Suprapubic skin (tissue), 4 donors: ENCODE measurements around the gene RUBCNL. TPM values are rescaled to one million over a fixed set of nuclear protein-coding genes. Genes with fewer than 3 reads are reported as not detected.

Source experiments
- DNase-seq, 2 donors: peaks; one replicate each; pipeline ENCODE4 v3.0.0-alpha.2; 2019; ENCODE audit warnings: low spot score in 2 of 2
- H3K27ac ChIP-seq: fragments of 200-600 bp; sonication (generic); one replicate; pipeline ENCODE4 v1.5.1; 2019
- H3K27me3 ChIP-seq: fragments of 200-600 bp; sonication (generic); one replicate; pipeline ENCODE4 v1.5.1; 2019
- H3K36me3 ChIP-seq: fragments of 200-600 bp; sonication (generic); one replicate; pipeline ENCODE4 v1.5.1; 2019
- H3K4me1 ChIP-seq: fragments of 200-600 bp; sonication (generic); one replicate; pipeline ENCODE4 v1.5.1; 2019
- H3K4me3 ChIP-seq: fragments of 200-600 bp; sonication (generic); one replicate; pipeline ENCODE4 v1.5.1; 2019; ENCODE audit warnings: mild to moderate bottlenecking
- H3K9me3 ChIP-seq: fragments of 200-600 bp; sonication (generic); one replicate; pipeline ENCODE4 v1.5.1; 2019
- EP300 ChIP-seq: sonication (generic); formaldehyde crosslinking; IDR thresholded peaks from one replicate; pipeline ENCODE4 v1.6.1; 2017; ENCODE audit warnings: antibody characterized with exemption
- POLR2A ChIP-seq, 2 donors: fragments of 450-650 bp; IDR thresholded peaks; one replicate each; pipeline ENCODE4 v1.6.1; 2017; ENCODE audit warnings: antibody characterized with exemption in 2 of 2, mild to moderate bottlenecking in 2 of 2, moderate library complexity in 2 of 2
- POLR2AphosphoS5 ChIP-seq, 3 donors: sonication (generic); formaldehyde crosslinking; IDR thresholded peaks; one replicate each; pipeline ENCODE4 v1.6.1; 2017; ENCODE audit warnings: antibody characterized with exemption in 3 of 3
- WGBS: methylation state at CpG from one replicate; pipeline ENCODE4 v1.1.5; 2018; 5-methylcytosine and 5-hydroxymethylcytosine counted together
- total RNA-seq, 4 donors: library from RNA; depleted of rRNA; stranded (reverse); fragments of >200 nt; gene quantifications; one replicate each; pipeline ENCODE4 v1.1.0, GENCODE V29; 2016
- TF ChIP-seq, protein P1 (sequence below), 2 donors: fragments of 200-600 bp in 1 of 2; fragments of 450-650 bp in 1 of 2; sonication (generic) in 1 of 2; IDR thresholded peaks; one replicate each; pipeline ENCODE4 v1.5.1; 2016 to 2019; ENCODE audit warnings: antibody characterized with exemption in 2 of 2, mild to moderate bottlenecking in 1 of 2, moderate library complexity in 1 of 2

RUBCNL gene
- total RNA-seq, 4 donors from 2014 or later = 0.57 to 3.9 (median 2.5) TPM

DNA sequence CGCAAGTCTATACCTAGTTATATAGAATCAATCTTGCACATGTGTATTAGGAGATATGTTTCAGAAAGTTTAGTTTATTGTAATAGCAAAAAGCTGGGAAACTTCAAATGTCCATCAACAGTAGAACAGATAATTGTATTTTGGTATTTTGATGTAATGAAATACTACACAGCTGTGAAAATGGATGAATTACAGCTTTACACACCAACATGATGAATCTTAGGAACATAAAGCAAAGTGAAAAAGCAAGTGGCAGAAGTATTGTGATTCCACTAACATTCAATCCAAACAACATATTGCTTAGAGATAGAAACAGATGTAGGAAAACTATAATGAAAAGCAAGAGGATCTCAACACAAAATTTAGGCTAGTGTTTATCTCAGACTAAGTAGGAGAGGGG is 72.5 kb downstream of the RUBCNL start:
- 100% methylated on average over 1 of the region's 1 CpG for WGBS
- Histone ChIP-seq H3K4me3 (no peak overlapping the region), H3K4me1 (no peaks in the 10 kb centered on the region), H3K27me3 (no peaks in the 10 kb centered on the region), H3K36me3 (no peaks in the 10 kb centered on the region), H3K27ac (no peak overlapping the region), H3K9me3 (no peaks in the 10 kb centered on the region)
- TF ChIP-seq, protein P1, sequence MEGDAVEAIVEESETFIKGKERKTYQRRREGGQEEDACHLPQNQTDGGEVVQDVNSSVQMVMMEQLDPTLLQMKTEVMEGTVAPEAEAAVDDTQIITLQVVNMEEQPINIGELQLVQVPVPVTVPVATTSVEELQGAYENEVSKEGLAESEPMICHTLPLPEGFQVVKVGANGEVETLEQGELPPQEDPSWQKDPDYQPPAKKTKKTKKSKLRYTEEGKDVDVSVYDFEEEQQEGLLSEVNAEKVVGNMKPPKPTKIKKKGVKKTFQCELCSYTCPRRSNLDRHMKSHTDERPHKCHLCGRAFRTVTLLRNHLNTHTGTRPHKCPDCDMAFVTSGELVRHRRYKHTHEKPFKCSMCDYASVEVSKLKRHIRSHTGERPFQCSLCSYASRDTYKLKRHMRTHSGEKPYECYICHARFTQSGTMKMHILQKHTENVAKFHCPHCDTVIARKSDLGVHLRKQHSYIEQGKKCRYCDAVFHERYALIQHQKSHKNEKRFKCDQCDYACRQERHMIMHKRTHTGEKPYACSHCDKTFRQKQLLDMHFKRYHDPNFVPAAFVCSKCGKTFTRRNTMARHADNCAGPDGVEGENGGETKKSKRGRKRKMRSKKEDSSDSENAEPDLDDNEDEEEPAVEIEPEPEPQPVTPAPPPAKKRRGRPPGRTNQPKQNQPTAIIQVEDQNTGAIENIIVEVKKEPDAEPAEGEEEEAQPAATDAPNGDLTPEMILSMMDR (IDR thresholded peaks at IDR 0.05) = no peak
- TF ChIP-seq POLR2A (IDR thresholded peaks at IDR 0.05) (no peak), EP300 (no peak), POLR2AphosphoS5 (IDR thresholded peaks at IDR 0.05) (no peak)
- no peak for DNase-seq

DNA sequence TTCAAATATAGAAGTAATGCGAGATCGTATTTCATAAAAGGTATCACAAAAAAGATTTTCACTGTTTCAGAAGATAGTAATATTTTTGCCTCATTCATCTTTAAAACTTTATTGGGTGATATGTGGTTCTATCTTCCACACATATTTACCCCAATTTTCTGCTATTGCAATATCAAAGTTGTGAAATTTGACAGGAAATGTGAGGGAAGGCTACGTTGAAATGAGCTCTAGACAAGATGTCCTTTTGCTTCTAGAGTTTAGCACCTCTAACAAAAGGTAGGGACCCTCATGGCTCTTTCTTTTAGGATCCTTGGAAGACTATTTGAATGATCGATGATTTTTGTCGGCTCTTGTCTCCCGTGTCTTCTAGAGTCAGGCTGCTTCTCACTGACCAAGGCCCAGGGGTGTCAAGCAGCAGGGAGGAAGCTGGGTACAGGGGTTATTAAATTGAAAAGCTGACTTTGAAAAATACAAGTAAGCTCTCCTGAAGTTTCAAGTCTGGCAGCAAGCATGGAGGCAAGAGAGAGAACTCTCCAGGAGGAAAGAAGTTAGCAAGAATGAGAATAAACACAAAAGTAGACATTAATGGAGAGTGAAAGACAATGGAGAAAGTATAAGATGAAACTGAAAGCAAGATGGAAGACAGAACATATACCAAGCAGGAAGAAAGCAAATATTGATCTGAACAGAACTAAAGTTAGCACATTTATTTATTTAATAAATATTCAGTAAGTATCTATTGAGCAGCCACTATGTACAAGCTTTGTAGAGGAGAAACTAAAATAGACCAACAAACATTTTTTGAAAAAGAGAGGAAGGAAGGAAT is 73.4 kb downstream of the RUBCNL start:
- no peak overlapping the region for H3K4me3 ChIP-seq
- H3K36me3 ChIP-seq = no peaks in the 10 kb centered on the region
- H3K4me1 ChIP-seq = no peaks in the 10 kb centered on the region
- WGBS = 90% methylated on average over 6 of the region's 6 CpGs
- no peak overlapping the region for H3K27ac ChIP-seq
- no peaks in the 10 kb centered on the region for H3K27me3 ChIP-seq
- H3K9me3 ChIP-seq = no peaks in the 10 kb centered on the region
- TF ChIP-seq POLR2AphosphoS5 (IDR thresholded peaks at IDR 0.05) = no peak
- no peak for TF ChIP-seq POLR2A (IDR thresholded peaks at IDR 0.05)
- TF ChIP-seq EP300 = no peak
- TF ChIP-seq, protein P1 (IDR thresholded peaks at IDR 0.05) = no peak
- no peak for DNase-seq

DNA sequence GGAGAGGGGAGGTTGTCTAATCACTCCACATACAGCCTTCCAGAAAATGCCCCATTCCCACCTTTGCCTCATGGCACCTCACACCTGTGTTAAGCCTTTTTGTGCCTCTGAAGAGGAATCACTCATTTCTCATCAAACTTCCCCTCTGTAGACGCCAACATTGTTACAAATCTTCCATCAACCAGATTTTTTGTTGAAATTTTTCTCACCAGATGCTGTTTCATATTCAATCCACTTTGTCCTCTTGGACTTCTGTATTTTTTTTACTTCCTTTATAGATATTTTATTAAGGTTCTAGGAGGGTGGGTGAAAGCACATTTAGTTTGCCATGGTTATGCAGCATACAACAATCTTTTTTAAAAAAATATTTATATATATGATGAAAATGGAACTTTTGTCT is 74.0 kb downstream of the RUBCNL start:
- Histone ChIP-seq H3K9me3 (no peaks in the 10 kb centered on the region), H3K4me1 (no peaks in the 10 kb centered on the region), H3K27me3 (no peaks in the 10 kb centered on the region), H3K36me3 (no peaks in the 10 kb centered on the region), H3K27ac (no peak overlapping the region), H3K4me3 (no peak overlapping the region)
- WGBS = 79% methylated on average over 1 of the region's 1 CpG
- no peak for DNase-seq
- TF ChIP-seq EP300 (no peak), POLR2AphosphoS5 (IDR thresholded peaks at IDR 0.05) (no peak), POLR2A (IDR thresholded peaks at IDR 0.05) (no peak)
- TF ChIP-seq, protein P1 (IDR thresholded peaks at IDR 0.05) = no peak

DNA sequence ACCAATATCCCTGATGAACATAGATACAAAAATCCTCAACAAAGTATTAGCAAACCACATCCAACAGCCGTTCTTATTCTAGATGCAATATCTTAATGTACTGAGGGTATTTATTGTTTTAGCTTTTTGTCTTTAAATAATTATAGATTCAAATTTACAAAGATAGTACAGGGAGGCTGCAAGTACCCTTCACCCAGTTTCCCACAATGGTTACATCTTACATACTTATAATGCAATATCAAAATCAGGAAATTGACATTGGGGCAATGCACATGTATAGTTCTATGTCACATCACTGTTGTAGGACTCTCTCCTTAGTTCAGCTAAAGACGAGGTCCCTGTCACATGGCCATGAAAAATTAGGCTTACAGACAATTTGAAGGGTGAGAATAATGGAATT is 75.8 kb downstream of the RUBCNL start:
- Histone ChIP-seq H3K9me3 (no peaks in the 10 kb centered on the region), H3K4me1 (no peaks in the 10 kb centered on the region), H3K36me3 (no peaks in the 10 kb centered on the region), H3K4me3 (no peak overlapping the region), H3K27me3 (no peaks in the 10 kb centered on the region), H3K27ac (no peak overlapping the region)
- WGBS = 93% methylated on average over 2 of the region's 2 CpGs
- TF ChIP-seq, protein P1 (IDR thresholded peaks at IDR 0.05) = no peak
- no peak for DNase-seq

DNA sequence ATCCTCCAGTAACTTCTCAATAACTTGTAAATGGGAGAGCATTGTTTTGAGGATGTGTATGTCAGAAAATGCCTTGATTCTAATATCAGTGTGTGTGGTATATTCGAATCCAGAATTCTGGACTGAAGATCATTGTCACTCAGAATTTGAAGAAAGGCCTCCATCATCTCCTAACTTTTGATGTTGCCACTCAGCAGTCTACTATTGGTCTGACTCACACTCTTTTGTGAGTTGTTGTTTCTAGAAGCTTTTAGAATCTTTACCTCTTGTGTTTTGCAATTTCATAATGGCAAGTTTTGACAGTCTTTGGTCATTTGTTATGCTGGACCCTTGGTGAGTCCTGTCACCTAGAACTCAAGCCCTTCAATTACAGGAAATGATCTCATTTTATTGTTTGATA is 77.0 kb downstream of the RUBCNL start:
- no peaks in the 10 kb centered on the region for H3K36me3 ChIP-seq
- DNase-seq = no peak
- H3K9me3 ChIP-seq = no peaks in the 10 kb centered on the region
- no peak overlapping the region for H3K4me3 ChIP-seq
- WGBS = 77% methylated on average over 1 of the region's 1 CpG
- H3K4me1 ChIP-seq = no peaks in the 10 kb centered on the region
- TF ChIP-seq POLR2AphosphoS5 (IDR thresholded peaks at IDR 0.05) (no peak), EP300 (no peak), POLR2A (IDR thresholded peaks at IDR 0.05) (no peak)
- TF ChIP-seq, protein P1 (IDR thresholded peaks at IDR 0.05) = no peak
- H3K27me3 ChIP-seq = no peaks in the 10 kb centered on the region
- no peak overlapping the region for H3K27ac ChIP-seq
